WTC11 (cell line): ENCODE data around the gene DGKG. TPM values are rescaled to one million over a fixed set of nuclear protein-coding genes. Genes with fewer than 3 reads are reported as not detected.

ENCODE experiments used
- ATAC-seq: fragments of 200-7000 bp; cut with Tn5 transposase; 2 replicates; pipeline ENCODE4 v1.10.0; 2021; ENCODE audit warnings: mild to moderate bottlenecking, moderate library complexity
- CTCF ChIA-PET: fragments of 300-600 bp; sonication (Branson Sonifier 250); formaldehyde crosslinking; loops from one replicate; lab custom pipeline; 2021; ENCODE audit warnings: antibody characterized with exemption; lab: Charles Lee
- POLR2A ChIA-PET: fragments of 350-600 bp; sonication (Branson Sonifier 250); formaldehyde crosslinking; loops from one replicate; lab custom pipeline; 2021; ENCODE audit warnings: antibody characterized with exemption; lab: Charles Lee
- DNase-seq: peaks from one replicate; pipeline ENCODE4 v3.0.0; 2021; ENCODE audit warnings: low spot score
- H3K27ac Mint-ChIP-seq: 2 replicates; pipeline ENCODE4 v1.8.0; 2021; ENCODE audit warnings: mixed read lengths
- H3K27me3 Mint-ChIP-seq: 2 replicates; pipeline ENCODE4 v1.8.0; 2021; ENCODE audit warnings: low read depth, mild to moderate bottlenecking, moderate library complexity, mixed read lengths
- H3K36me3 Mint-ChIP-seq: 2 replicates; pipeline ENCODE4 v1.8.0; 2021; ENCODE audit warnings: mixed read lengths
- H3K4me1 Mint-ChIP-seq: 2 replicates; pipeline ENCODE4 v1.8.0; 2022; ENCODE audit warnings: mixed read lengths
- H3K4me3 Mint-ChIP-seq: 2 replicates; pipeline ENCODE4 v1.8.0; 2021; ENCODE audit warnings: mild to moderate bottlenecking, moderate library complexity, mixed read lengths
- H3K9me3 Mint-ChIP-seq: 2 replicates; pipeline ENCODE4 v1.8.0; 2021; ENCODE audit warnings: mixed read lengths
- AFF4 ChIP-seq: sonication (generic); formaldehyde crosslinking; IDR thresholded peaks from 2 replicates; pipeline ENCODE4 v1.8.1; 2023; ENCODE audit warnings: mild to moderate bottlenecking, missing genetic modification reagents, borderline replicate concordance
- ARID4B ChIP-seq: sonication (generic); formaldehyde crosslinking; IDR thresholded peaks from 2 replicates; pipeline ENCODE4 v1.8.0; 2023; ENCODE audit warnings: missing genetic modification reagents, mild to moderate bottlenecking, borderline replicate concordance
- ATF2 ChIP-seq: sonication (generic); formaldehyde crosslinking; IDR thresholded peaks from 2 replicates; pipeline ENCODE4 v1.8.1; 2022; ENCODE audit warnings: low read depth, missing genetic modification reagents, borderline replicate concordance
- CBFB ChIP-seq: sonication (generic); formaldehyde crosslinking; IDR thresholded peaks from 2 replicates; pipeline ENCODE4 v1.8.1; 2022; ENCODE audit warnings: mild to moderate bottlenecking, low read depth, missing genetic modification reagents
- E2F5 ChIP-seq: sonication (generic); formaldehyde crosslinking; IDR thresholded peaks from 2 replicates; pipeline ENCODE4 v1.8.1; 2022; ENCODE audit warnings: mild to moderate bottlenecking, moderate library complexity, missing genetic modification reagents
- ERG ChIP-seq: fragments of 250-450 bp; sonication (Bioruptor Pico); IDR thresholded peaks from 2 replicates; pipeline ENCODE4 v1.8.0; 2021; ENCODE audit warnings: mild to moderate bottlenecking
- ESRRA ChIP-seq: sonication (generic); formaldehyde crosslinking; IDR thresholded peaks from 2 replicates; pipeline ENCODE4 v1.8.1; 2022; ENCODE audit warnings: mild to moderate bottlenecking, missing genetic modification reagents, borderline replicate concordance
- FOXK1 ChIP-seq: sonication (generic); formaldehyde crosslinking; IDR thresholded peaks from 2 replicates; pipeline ENCODE4 v1.8.0; 2022; ENCODE audit warnings: mild to moderate bottlenecking, moderate library complexity, missing genetic modification reagents
- IRF2 ChIP-seq: sonication (generic); formaldehyde crosslinking; IDR thresholded peaks from 2 replicates; pipeline ENCODE4 v1.8.0; 2022; ENCODE audit warnings: low read depth, missing genetic modification reagents, borderline replicate concordance
- MLX ChIP-seq: sonication (generic); formaldehyde crosslinking; IDR thresholded peaks from 2 replicates; pipeline ENCODE4 v1.8.1; 2023; ENCODE audit warnings: mild to moderate bottlenecking, missing genetic modification reagents, moderate library complexity
- NFATC4 ChIP-seq: fragments of 250-450 bp; sonication (Bioruptor Pico); IDR thresholded peaks from 2 replicates; pipeline ENCODE4 v1.9.0; 2021; ENCODE audit warnings: mild to moderate bottlenecking
- NFE2L1 ChIP-seq: sonication (generic); formaldehyde crosslinking; IDR thresholded peaks from 2 replicates; pipeline ENCODE4 v1.8.1; 2023; ENCODE audit warnings: missing genetic modification reagents
- NR1H2 ChIP-seq: sonication (generic); formaldehyde crosslinking; IDR thresholded peaks from 2 replicates; pipeline ENCODE4 v1.9.0; 2021; ENCODE audit warnings: mild to moderate bottlenecking, moderate library complexity, missing genetic modification reagents
- SMAD3 ChIP-seq: sonication (generic); formaldehyde crosslinking; IDR thresholded peaks from 2 replicates; pipeline ENCODE4 v1.8.0; 2022; ENCODE audit warnings: missing genetic modification reagents, mild to moderate bottlenecking, borderline replicate concordance
- SOX15 ChIP-seq: fragments of 250-450 bp; sonication (Bioruptor Pico); IDR thresholded peaks from 2 replicates; pipeline ENCODE4 v1.9.0; 2021; ENCODE audit warnings: mild to moderate bottlenecking
- SP1 ChIP-seq: sonication (generic); formaldehyde crosslinking; conservative IDR thresholded peaks from 2 replicates; pipeline ENCODE4 v1.8.1; 2022; ENCODE audit warnings: missing genetic modification reagents
- ZBTB21 ChIP-seq: sonication (generic); formaldehyde crosslinking; IDR thresholded peaks from 2 replicates; pipeline ENCODE4 v1.8.1; 2023; ENCODE audit warnings: mild to moderate bottlenecking, missing genetic modification reagents, borderline replicate concordance
- ZNF121 ChIP-seq: sonication (generic); formaldehyde crosslinking; IDR thresholded peaks from 2 replicates; pipeline ENCODE4 v1.8.0; 2023; ENCODE audit warnings: missing genetic modification reagents
- ZNF281 ChIP-seq: sonication (generic); formaldehyde crosslinking; IDR thresholded peaks from 2 replicates; pipeline ENCODE4 v1.8.0; 2023; ENCODE audit warnings: mild to moderate bottlenecking, missing genetic modification reagents
- ZNF317 ChIP-seq: sonication (generic); formaldehyde crosslinking; IDR thresholded peaks from 2 replicates; pipeline ENCODE4 v1.8.1; 2023; ENCODE audit warnings: low read depth, mild to moderate bottlenecking, moderate library complexity, missing genetic modification reagents, borderline replicate concordance
- ZNF423 ChIP-seq: fragments of 250-450 bp; sonication (Bioruptor Pico); IDR thresholded peaks from 2 replicates; pipeline ENCODE4 v2.1.2; 2022; ENCODE audit warnings: mild to moderate bottlenecking, moderate library complexity
- total RNA-seq: library from RNA; stranded (reverse); gene quantifications from 3 replicates; pipeline ENCODE4 v1.2.3, GENCODE V29; 2021

Gene DGKG
- total RNA-seq, 1 experiment from 2014 or later, result 0.92 TPM

- TF ChIP-seq AFF4 (CRISPR knock-in tag) (no peak), NFATC4 (CRISPR knock-in tag) (no peak)
Observed at GRCh38 chr3:186185194-186185787, 176.7 kb downstream of the DGKG start (continued).

GRCh38 chr3:186184021-186184420, 178.0 kb downstream of the DGKG start:
- CTCF ChIA-PET, result no interaction called here
- no peaks in the 10 kb centered on the region for H3K9me3 Mint-ChIP-seq
- peaks cover 3% of the 10 kb centered on the region; the same call in 1 of the 2 replicates for H3K4me1 Mint-ChIP-seq
- no peaks in the 10 kb centered on the region for H3K36me3 Mint-ChIP-seq
- H3K27ac Mint-ChIP-seq, result no peak overlapping the region
- H3K27me3 Mint-ChIP-seq, result peaks cover 11% of the 10 kb centered on the region
- POLR2A ChIA-PET, result interaction anchor here (0.6 to 0.9 kb wide), 2 partner anchors 84 to 108 kb away, joined by 3 read pairs; no protein-coding TSS in a partner anchor
- ATAC-seq (no peak), DNase-seq (no peak)
- H3K4me3 Mint-ChIP-seq, result no peak overlapping the region
- TF ChIP-seq NFE2L1 (CRISPR knock-in tag) (no peak), ERG (CRISPR knock-in tag) (no peak), ESRRA (CRISPR knock-in tag) (no peak), ATF2 (CRISPR knock-in tag) (no peak), IRF2 (CRISPR knock-in tag) (no peak), SP1 (no peak), ARID4B (no peak), MLX (CRISPR knock-in tag) (no peak), ZBTB21 (CRISPR knock-in tag) (no peak), SMAD3 (CRISPR knock-in tag) (no peak), FOXK1 (CRISPR knock-in tag) (no peak), E2F5 (no peak), ZNF281 (CRISPR knock-in tag) (no peak), ZNF121 (no peak), NR1H2 (CRISPR knock-in tag) (no peak), SOX15 (no peak), ZNF317 (no peak), ZNF423 (CRISPR knock-in tag) (no peak), CBFB (CRISPR knock-in tag) (no peak)
